Measurements from ENCODE around the gene RAB7A.
A peak's percentile ranks its signal among the peaks of the same experiment; 100 is the strongest.

The RAB7A gene

GRCh38 chr3:128835096-128835495 is 109.1 kb downstream of the RAB7A start:
- no peak for TF ChIP-seq CTCF (conservative IDR thresholded peaks at IDR 0.05)
- H3K27ac ChIP-seq: no peak overlapping the region

DNA sequence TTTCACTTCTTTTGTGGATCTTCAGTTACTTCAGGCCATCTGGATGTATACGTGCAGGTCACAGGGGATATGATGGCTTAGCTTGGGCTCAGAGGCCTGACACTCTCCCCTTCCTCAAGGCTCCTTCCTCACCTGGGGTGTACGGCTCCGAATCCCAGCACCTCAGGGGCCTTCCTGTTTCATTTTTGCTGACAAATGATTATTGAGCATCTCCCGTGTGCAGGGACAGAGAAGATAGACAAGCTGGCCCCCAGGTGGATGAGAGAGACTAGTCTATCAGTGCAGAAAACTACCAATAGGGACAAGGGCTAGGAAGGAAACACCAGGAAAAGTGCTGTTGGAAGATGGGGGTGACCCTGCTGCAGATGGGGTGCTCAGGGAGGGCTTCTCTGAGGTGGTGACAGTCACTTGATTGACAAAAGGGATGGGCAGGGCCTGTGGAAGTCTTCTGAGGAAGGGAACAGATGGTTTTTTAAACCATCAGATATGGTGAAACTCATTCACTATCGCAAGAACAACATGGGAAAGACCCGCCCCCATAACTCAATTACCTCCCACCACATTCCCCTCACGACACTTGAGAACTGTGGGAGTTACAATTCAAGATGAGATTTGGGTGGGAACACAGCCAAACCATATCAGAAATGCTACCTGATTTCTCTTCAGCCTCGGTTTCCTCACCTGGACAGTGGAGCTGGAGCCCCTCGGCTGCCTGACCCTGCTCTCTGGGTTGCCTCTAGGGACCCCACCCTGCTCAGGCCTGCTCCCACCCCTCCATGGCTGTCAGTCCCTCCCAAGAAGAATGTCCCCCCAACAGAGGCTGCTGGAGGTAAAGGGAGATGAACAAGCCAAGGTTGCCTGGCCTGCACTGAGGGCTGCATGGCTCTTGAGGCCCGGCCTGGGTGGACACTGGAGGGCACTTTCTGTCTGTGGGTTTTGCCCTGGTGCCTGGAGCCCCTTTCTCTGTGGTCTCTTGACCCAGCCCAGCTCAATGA is 116.2 kb downstream of the RAB7A start:
- no peak for TF ChIP-seq CTCF (conservative IDR thresholded peaks at IDR 0.05)
- no peak overlapping the region for H3K27ac ChIP-seq

GRCh38 chr3:128844502-128844901 is 118.5 kb downstream of the RAB7A start:
- no peak overlapping the region for H3K27ac ChIP-seq

DNA sequence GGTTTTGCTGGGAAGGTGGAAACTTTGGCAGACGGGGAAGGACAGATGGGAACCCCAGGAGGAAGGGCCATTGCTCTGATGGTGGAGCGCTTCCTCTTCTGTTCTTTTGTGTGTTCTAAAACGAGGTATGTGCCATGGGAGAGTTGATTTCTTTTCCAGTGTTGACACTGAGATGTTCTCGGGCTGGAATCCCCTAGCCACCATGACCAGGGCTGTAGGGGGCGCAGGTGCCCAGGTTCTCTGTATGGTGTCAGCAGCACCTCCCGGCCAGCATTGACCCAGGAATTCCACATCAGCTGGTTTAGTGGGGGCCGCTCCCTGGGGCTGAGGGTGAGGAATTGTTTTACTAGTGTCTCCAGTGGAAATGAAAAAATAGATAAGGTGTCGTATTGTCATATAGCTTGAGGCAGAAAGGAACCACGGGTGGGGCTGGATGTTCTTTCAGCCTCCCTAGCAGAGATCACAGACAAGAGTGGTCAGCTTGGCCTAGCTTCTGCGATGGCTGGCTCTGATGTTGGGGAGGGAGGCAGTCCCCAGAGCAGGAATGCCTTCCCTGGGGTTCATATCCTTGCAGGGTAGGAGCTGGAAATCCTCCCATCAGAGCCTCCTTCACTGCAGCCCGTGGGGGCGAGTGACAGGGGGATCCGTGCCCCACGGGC is 119.3 kb downstream of the RAB7A start:
- TF ChIP-seq CTCF (conservative IDR thresholded peaks at IDR 0.05): no peak
- no peak overlapping the region for H3K27ac ChIP-seq

More at GRCh38 chr3:128844502-128844901, 118.5 kb downstream of the RAB7A start:
- no peak for TF ChIP-seq CTCF (conservative IDR thresholded peaks at IDR 0.05)

DNA sequence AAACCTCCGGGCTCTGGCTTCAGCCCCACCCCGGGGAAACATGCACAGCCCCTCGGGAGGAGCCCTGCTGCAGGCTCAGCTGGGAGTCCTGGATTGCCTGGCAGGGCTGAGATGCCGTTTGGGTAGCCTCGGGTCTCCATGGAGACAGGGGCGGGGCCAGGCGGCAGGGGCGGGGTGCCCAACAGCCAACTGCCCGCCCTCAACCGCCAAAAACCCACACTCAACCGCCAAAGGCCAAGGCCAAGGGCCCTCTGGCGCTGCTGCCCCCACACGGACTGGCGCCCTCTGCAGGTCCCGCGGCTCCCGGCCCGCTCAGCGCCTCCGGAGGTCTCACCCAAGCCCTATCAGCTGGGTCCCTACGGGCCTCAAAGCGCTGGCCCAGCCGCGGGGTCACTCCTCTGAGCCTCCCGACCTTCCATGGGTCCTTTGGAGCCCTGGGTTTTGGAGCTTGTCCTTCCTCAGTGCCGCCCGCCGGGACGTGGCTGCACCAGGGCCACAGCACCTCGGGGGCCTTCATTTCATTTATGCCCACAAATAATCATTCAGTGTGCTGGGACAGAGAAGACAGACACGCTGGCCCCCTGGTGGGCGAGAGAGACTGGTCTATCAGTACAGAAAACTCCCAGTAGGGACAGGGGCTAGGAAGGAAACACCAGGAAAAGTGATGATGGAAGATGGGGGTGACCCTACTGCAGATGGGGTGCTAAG is 119.9 kb downstream of the RAB7A start:
- H3K27ac ChIP-seq: no peak overlapping the region
- peak; percentile 53 for TF ChIP-seq CTCF (conservative IDR thresholded peaks at IDR 0.05)

- no peak for TF ChIP-seq CTCF (conservative IDR thresholded peaks at IDR 0.05)
- H3K27ac ChIP-seq: no peak overlapping the region
These were observed 120.5 kb downstream of the RAB7A start for GRCh38 chr3:128846486-128846891.

All from VCaP (cell line).